ENCODE data around the gene CARMIL1.

CARMIL1 gene

GRCh38 chr6:25452031-25452430 is 172.9 kb downstream of the CARMIL1 start:
- Histone ChIP-seq H3K4me1 (ENCODE audit: insufficient read depth, low read length) (no peaks in the 10 kb centered on the region), H3K4me3 (ENCODE audit: low read depth in 1 of 2, low read length in 2 of 2) (no peak overlapping the region), H3K27ac (ENCODE audit: low read depth, low read length) (no peak overlapping the region), H3K9me3 (ENCODE audit: low read length) (no peaks in the 10 kb centered on the region), H3K36me3 (ENCODE audit: insufficient read depth, low read length) (no peaks in the 10 kb centered on the region), H3K9ac (ENCODE audit: low read length) (no peak overlapping the region), H3K27me3 (ENCODE audit: control insufficient read depth in 1 of 2, insufficient read depth in 2 of 2, low read length in 2 of 2) (no peaks in the 10 kb centered on the region)

- no peak overlapping the region for H3K4me3 ChIP-seq (ENCODE audit: low read depth in 1 of 2, low read length in 2 of 2)
- H3K9ac ChIP-seq (ENCODE audit: low read length), result no peak overlapping the region
- H3K9me3 ChIP-seq (ENCODE audit: low read length), result no peaks in the 10 kb centered on the region
- no peaks in the 10 kb centered on the region for H3K4me1 ChIP-seq (ENCODE audit: insufficient read depth, low read length)
- no peak overlapping the region for H3K27ac ChIP-seq (ENCODE audit: low read depth, low read length)
- no peaks in the 10 kb centered on the region for H3K27me3 ChIP-seq (ENCODE audit: control insufficient read depth in 1 of 2, insufficient read depth in 2 of 2, low read length in 2 of 2)
- H3K36me3 ChIP-seq (ENCODE audit: insufficient read depth, low read length), result no peaks in the 10 kb centered on the region
Observed at GRCh38 chr6:25453288-25453687, 174.1 kb downstream of the CARMIL1 start.

GRCh38 chr6:25454136-25454535 is 175.0 kb downstream of the CARMIL1 start:
- H3K4me3 ChIP-seq (ENCODE audit: low read depth in 1 of 2, low read length in 2 of 2), result no peak overlapping the region
- no peaks in the 10 kb centered on the region for H3K4me1 ChIP-seq (ENCODE audit: insufficient read depth, low read length)
- H3K36me3 ChIP-seq (ENCODE audit: insufficient read depth, low read length), result no peaks in the 10 kb centered on the region
- H3K9me3 ChIP-seq (ENCODE audit: low read length), result no peaks in the 10 kb centered on the region
- no peak overlapping the region for H3K9ac ChIP-seq (ENCODE audit: low read length)
- H3K27ac ChIP-seq (ENCODE audit: low read depth, low read length), result no peak overlapping the region
- no peaks in the 10 kb centered on the region for H3K27me3 ChIP-seq (ENCODE audit: control insufficient read depth in 1 of 2, insufficient read depth in 2 of 2, low read length in 2 of 2)

GRCh38 chr6:25456249-25457040 is 177.3 kb downstream of the CARMIL1 start:
- Histone ChIP-seq H3K36me3 (ENCODE audit: insufficient read depth, low read length) (no peaks in the 10 kb centered on the region), H3K4me3 (ENCODE audit: low read depth in 1 of 2, low read length in 2 of 2) (no peak overlapping the region), H3K27me3 (ENCODE audit: control insufficient read depth in 1 of 2, insufficient read depth in 2 of 2, low read length in 2 of 2) (no peaks in the 10 kb centered on the region), H3K9me3 (ENCODE audit: low read length) (no peaks in the 10 kb centered on the region), H3K27ac (ENCODE audit: low read depth, low read length) (no peak overlapping the region), H3K9ac (ENCODE audit: low read length) (no peak overlapping the region), H3K4me1 (ENCODE audit: insufficient read depth, low read length) (no peaks in the 10 kb centered on the region)

GRCh38 chr6:25457516-25457915 is 178.3 kb downstream of the CARMIL1 start:
- Histone ChIP-seq H3K4me1 (ENCODE audit: insufficient read depth, low read length) (no peaks in the 10 kb centered on the region), H3K36me3 (ENCODE audit: insufficient read depth, low read length) (no peaks in the 10 kb centered on the region), H3K9me3 (ENCODE audit: low read length) (no peaks in the 10 kb centered on the region), H3K4me3 (ENCODE audit: low read depth in 1 of 2, low read length in 2 of 2) (no peak overlapping the region), H3K27ac (ENCODE audit: low read depth, low read length) (no peak overlapping the region), H3K27me3 (ENCODE audit: control insufficient read depth in 1 of 2, insufficient read depth in 2 of 2, low read length in 2 of 2) (no peaks in the 10 kb centered on the region), H3K9ac (ENCODE audit: low read length) (no peak overlapping the region)

GRCh38 chr6:25458485-25458884 is 179.3 kb downstream of the CARMIL1 start:
- Histone ChIP-seq H3K4me3 (ENCODE audit: low read depth in 1 of 2, low read length in 2 of 2) (no peak overlapping the region), H3K27me3 (ENCODE audit: control insufficient read depth in 1 of 2, insufficient read depth in 2 of 2, low read length in 2 of 2) (no peaks in the 10 kb centered on the region), H3K4me1 (ENCODE audit: insufficient read depth, low read length) (no peaks in the 10 kb centered on the region), H3K9ac (ENCODE audit: low read length) (no peak overlapping the region), H3K9me3 (ENCODE audit: low read length) (no peaks in the 10 kb centered on the region), H3K36me3 (ENCODE audit: insufficient read depth, low read length) (no peaks in the 10 kb centered on the region), H3K27ac (ENCODE audit: low read depth, low read length) (no peak overlapping the region)

GRCh38 chr6:25462235-25462897 is 183.2 kb downstream of the CARMIL1 start:
- H3K4me3 ChIP-seq (ENCODE audit: low read depth in 1 of 2, low read length in 2 of 2), result no peak overlapping the region
- H3K4me1 ChIP-seq (ENCODE audit: insufficient read depth, low read length), result no peaks in the 10 kb centered on the region
- no peak overlapping the region for H3K9ac ChIP-seq (ENCODE audit: low read length)
- no peaks in the 10 kb centered on the region for H3K9me3 ChIP-seq (ENCODE audit: low read length)
- H3K36me3 ChIP-seq (ENCODE audit: insufficient read depth, low read length), result no peaks in the 10 kb centered on the region
- H3K27ac ChIP-seq (ENCODE audit: low read depth, low read length), result no peak overlapping the region
- no peaks in the 10 kb centered on the region for H3K27me3 ChIP-seq (ENCODE audit: control insufficient read depth in 1 of 2, insufficient read depth in 2 of 2, low read length in 2 of 2)

- no peak overlapping the region for H3K9ac ChIP-seq (ENCODE audit: low read length)
- no peak overlapping the region for H3K27ac ChIP-seq (ENCODE audit: low read depth, low read length)
- H3K36me3 ChIP-seq (ENCODE audit: insufficient read depth, low read length), result no peaks in the 10 kb centered on the region
- H3K4me1 ChIP-seq (ENCODE audit: insufficient read depth, low read length), result no peaks in the 10 kb centered on the region
- H3K4me3 ChIP-seq (ENCODE audit: low read depth in 1 of 2, low read length in 2 of 2), result no peak overlapping the region
- H3K27me3 ChIP-seq (ENCODE audit: control insufficient read depth in 1 of 2, insufficient read depth in 2 of 2, low read length in 2 of 2), result no peaks in the 10 kb centered on the region
- H3K9me3 ChIP-seq (ENCODE audit: low read length), result no peaks in the 10 kb centered on the region
Observed at GRCh38 chr6:25463441-25463840, 184.3 kb downstream of the CARMIL1 start.

GRCh38 chr6:25464225-25464624 is 185.1 kb downstream of the CARMIL1 start:
- no peaks in the 10 kb centered on the region for H3K36me3 ChIP-seq (ENCODE audit: insufficient read depth, low read length)
- no peak overlapping the region for H3K9ac ChIP-seq (ENCODE audit: low read length)
- no peak overlapping the region for H3K4me3 ChIP-seq (ENCODE audit: low read depth in 1 of 2, low read length in 2 of 2)
- no peaks in the 10 kb centered on the region for H3K27me3 ChIP-seq (ENCODE audit: control insufficient read depth in 1 of 2, insufficient read depth in 2 of 2, low read length in 2 of 2)
- H3K27ac ChIP-seq (ENCODE audit: low read depth, low read length), result no peak overlapping the region
- H3K9me3 ChIP-seq (ENCODE audit: low read length), result no peaks in the 10 kb centered on the region
- H3K4me1 ChIP-seq (ENCODE audit: insufficient read depth, low read length), result no peaks in the 10 kb centered on the region

GRCh38 chr6:25465941-25466340 is 186.8 kb downstream of the CARMIL1 start:
- no peaks in the 10 kb centered on the region for H3K4me1 ChIP-seq (ENCODE audit: insufficient read depth, low read length)
- no peaks in the 10 kb centered on the region for H3K9me3 ChIP-seq (ENCODE audit: low read length)
- H3K9ac ChIP-seq (ENCODE audit: low read length), result no peak overlapping the region
- H3K36me3 ChIP-seq (ENCODE audit: insufficient read depth, low read length), result no peaks in the 10 kb centered on the region
- no peaks in the 10 kb centered on the region for H3K27me3 ChIP-seq (ENCODE audit: control insufficient read depth in 1 of 2, insufficient read depth in 2 of 2, low read length in 2 of 2)
- no peak overlapping the region for H3K4me3 ChIP-seq (ENCODE audit: low read depth in 1 of 2, low read length in 2 of 2)
- H3K27ac ChIP-seq (ENCODE audit: low read depth, low read length), result no peak overlapping the region

GRCh38 chr6:25468881-25469280 is 189.7 kb downstream of the CARMIL1 start:
- Histone ChIP-seq H3K36me3 (ENCODE audit: insufficient read depth, low read length) (no peaks in the 10 kb centered on the region), H3K27me3 (ENCODE audit: control insufficient read depth in 1 of 2, insufficient read depth in 2 of 2, low read length in 2 of 2) (no peaks in the 10 kb centered on the region), H3K4me1 (ENCODE audit: insufficient read depth, low read length) (no peaks in the 10 kb centered on the region), H3K9me3 (ENCODE audit: low read length) (no peaks in the 10 kb centered on the region), H3K9ac (ENCODE audit: low read length) (no peak overlapping the region), H3K4me3 (ENCODE audit: low read depth in 1 of 2, low read length in 2 of 2) (no peak overlapping the region), H3K27ac (ENCODE audit: low read depth, low read length) (no peak overlapping the region)
